ENCODE results near the gene PTP4A2. TPM values are rescaled to one million over a fixed set of nuclear protein-coding genes. Genes with fewer than 3 reads are reported as not detected.

Gene PTP4A2
- total and polyA plus RNA-seq, 2 of the 13 experiments (the other 11 are each of a cell fraction or from before 2014, with no cell fraction given): 173 to 225 TPM

GRCh38 chr1:31860581-31860980 lies 77.6 kb downstream of the PTP4A2 start:
- in situ Hi-C loops (cut with HindIII; ENCODE audit: extremely low pct_ligation_motif_present, low pct_unique_long_range_greater_than_20kb): no loop called here
- Histone ChIP-seq H3K27me3 (ENCODE audit: control insufficient read depth in 1 of 2, insufficient read depth in 2 of 2, low read length in 2 of 2) (no peaks in the 10 kb centered on the region), H3K9me3 (ENCODE audit: low read length) (no peaks in the 10 kb centered on the region), H2AFZ (ENCODE audit: low read length) (no peak overlapping the region), H3K27ac (ENCODE audit: extremely low read length, insufficient read depth, low read length) (no peak overlapping the region), H3K4me1 (ENCODE audit: insufficient read depth, low read length) (peaks cover 14% of the 10 kb centered on the region), H3K79me2 (ENCODE audit: insufficient read depth, low read length) (no peaks in the 10 kb centered on the region), H4K20me1 (ENCODE audit: insufficient read depth, low read length) (no peaks in the 10 kb centered on the region), H3K4me2 (ENCODE audit: low read depth, low read length) (no peak overlapping the region), H3K4me3 (replicated peaks in 1 of 3; ENCODE audit: insufficient read depth in 1 of 3, low read depth in 2 of 3, low read length in 3 of 3) (no peak overlapping the region), H3K36me3 (replicated peaks in 1 of 2; ENCODE audit: control insufficient read depth in 1 of 2, insufficient read depth in 2 of 2, low read length in 2 of 2) (no peaks in the 10 kb centered on the region), H3K9ac (ENCODE audit: insufficient read depth, low read depth, low read length) (no peak overlapping the region)
- intact Hi-C loops (cut with micrococcal nuclease; ENCODE audit: unreplicated experiment): no loop called here
- WGBS (ENCODE audit: low lambda C conversion rate): 68% methylated on average over 7 of the region's 7 CpGs
- TF ChIP-seq SRSF1 (optimal IDR thresholded peaks at IDR 0.05; ENCODE audit: low read depth, low read length) (no peak), MBD4 (IDR thresholded peaks at IDR 0.05; ENCODE audit: borderline replicate concordance, low read length) (no peak), HMG20A (CRISPR knock-in tag; IDR thresholded peaks at IDR 0.05; ENCODE audit: borderline replicate concordance) (no peak), RFXANK (CRISPR knock-in tag; IDR thresholded peaks at IDR 0.05) (no peak), TBP (CRISPR knock-in tag; IDR thresholded peaks at IDR 0.05) (no peak), ATF6 (CRISPR knock-in tag; conservative IDR thresholded peaks at IDR 0.05) (no peak), NFRKB (IDR thresholded peaks at IDR 0.05) (no peak), ARID3A (IDR thresholded peaks at IDR 0.05; ENCODE audit: low read depth, low read length) (no peak), ZIK1 (CRISPR knock-in tag; IDR thresholded peaks at IDR 0.05; ENCODE audit: borderline replicate concordance, low read depth) (no peak), IRF9 (CRISPR knock-in tag; IDR thresholded peaks at IDR 0.05; ENCODE audit: borderline replicate concordance) (no peak), PCBP2 (optimal IDR thresholded peaks at IDR 0.05; ENCODE audit: low read depth, low read length, poor library complexity, severe bottlenecking) (no peak), ZNF777 (CRISPR knock-in tag; IDR thresholded peaks at IDR 0.05) (no peak), ZNF292 (CRISPR knock-in tag; IDR thresholded peaks at IDR 0.05; ENCODE audit: borderline replicate concordance, low read depth) (no peak), SP140L (CRISPR knock-in tag; IDR thresholded peaks at IDR 0.05; ENCODE audit: borderline replicate concordance) (no peak), RFX5 (IDR thresholded peaks at IDR 0.05; ENCODE audit: low read depth, low read length) (no peak), ZNF672 (CRISPR knock-in tag; IDR thresholded peaks at IDR 0.05) (no peak), ETV6 (CRISPR knock-in tag; conservative IDR thresholded peaks at IDR 0.05) (no peak), IRF2 (CRISPR knock-in tag; IDR thresholded peaks at IDR 0.05) (no peak), KLF16 (CRISPR knock-in tag; IDR thresholded peaks at IDR 0.05) (no peak)
- ChIA-PET CTCF (ENCODE audit: low intra/inter-chr PET ratio, low total read pairs) (interaction anchor here (1.6 kb wide), 1 partner anchor 103 kb away, joined by 6 read pairs; no protein-coding TSS in a partner anchor), POLR2A (no interaction called here)
- FAIRE-seq (no peak), ATAC-seq (no peak), DNase-seq (ENCODE audit: low spot score) (no peak)
- no TSS peak for BruUV-seq (replicated peaks)

Data from HepG2 (cell line).